Nephron (organoid): ENCODE results near the gene PLCB4.

Experiments used
- H3K27ac Mint-ChIP-seq, 3 experiments: 2 replicates each; pipeline ENCODE4 v1.8.0; 2020; ENCODE audit warnings: mixed read lengths in 3 of 3, mild to moderate bottlenecking in 2 of 3, moderate library complexity in 1 of 3
- H3K27me3 Mint-ChIP-seq: 2 replicates; pipeline ENCODE4 v1.8.0; 2021; ENCODE audit warnings: low read depth, mild to moderate bottlenecking, moderate library complexity, mixed read lengths
- H3K36me3 Mint-ChIP-seq: 2 replicates; pipeline ENCODE4 v1.8.0; 2020; ENCODE audit warnings: low read depth, mixed read lengths
- H3K4me1 Mint-ChIP-seq: 2 replicates; pipeline ENCODE4 v1.8.0; 2020; ENCODE audit warnings: mixed read lengths
- H3K4me3 Mint-ChIP-seq, 3 experiments: 2 replicates each; pipeline ENCODE4 v1.8.0; 2020; ENCODE audit warnings: mild to moderate bottlenecking in 3 of 3, mixed read lengths in 3 of 3, moderate library complexity in 2 of 3
- H3K9me3 Mint-ChIP-seq: 2 replicates; pipeline ENCODE4 v1.8.0; 2020; ENCODE audit warnings: mixed read lengths
- CTCF ChIP-seq, 3 experiments: fragments of 200-600 bp; sonication (generic); IDR thresholded peaks; one replicate each; pipeline ENCODE4 v1.5.0; 2021; ENCODE audit warnings: antibody characterized with exemption in 3 of 3; ENCODE audit not compliant: unreplicated experiment in 3 of 3

PLCB4 gene

GRCh38 chr20:9409352-9409751, 340.5 kb downstream of the PLCB4 start:
- no peak for TF ChIP-seq CTCF (IDR thresholded peaks at IDR 0.05; ENCODE audit: unreplicated experiment in 3 of 3)
- Mint-ChIP-seq H3K27me3 (no peaks in the 10 kb centered on the region), H3K4me1 (peaks cover 11% of the 10 kb centered on the region), H3K36me3 (peaks cover 30% of the 10 kb centered on the region), H3K9me3 (no peaks in the 10 kb centered on the region), H3K4me3 (no peak overlapping the region), H3K27ac (peak overlapping the region in 1 of 3 experiments; percentile 51)

- TF ChIP-seq CTCF (IDR thresholded peaks at IDR 0.05; ENCODE audit: unreplicated experiment in 3 of 3): no peak
- H3K27ac Mint-ChIP-seq: no peak overlapping the region
- no peaks in the 10 kb centered on the region for H3K9me3 Mint-ChIP-seq
Observed at GRCh38 chr20:9409981-9410380, 341.1 kb downstream of the PLCB4 start.

DNA sequence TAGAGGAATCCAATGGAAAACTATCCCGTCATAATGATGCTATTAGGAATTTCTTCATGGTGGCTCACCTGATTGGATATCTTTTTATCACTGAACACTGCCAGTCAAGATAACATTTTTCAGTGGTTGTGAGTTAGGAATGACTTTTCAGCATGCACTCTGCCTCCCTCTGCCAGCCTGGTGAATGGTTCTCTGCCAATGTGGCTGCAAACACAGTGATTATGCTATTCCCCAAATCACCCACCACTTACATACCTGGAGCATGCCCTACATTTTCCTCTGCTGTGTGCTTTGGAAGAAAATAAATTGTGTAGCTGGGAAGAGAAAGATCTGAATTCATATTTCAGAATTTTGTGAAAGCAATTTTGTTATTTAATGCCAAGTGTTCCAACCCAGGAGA, 342.9 kb downstream of the PLCB4 start:
- no peaks in the 10 kb centered on the region for H3K9me3 Mint-ChIP-seq
- peaks cover 11% of the 10 kb centered on the region for H3K4me1 Mint-ChIP-seq
- no peak overlapping the region for H3K4me3 Mint-ChIP-seq
- no peaks in the 10 kb centered on the region for H3K27me3 Mint-ChIP-seq
- peaks cover 42% of the 10 kb centered on the region for H3K36me3 Mint-ChIP-seq
- no peak for TF ChIP-seq CTCF (IDR thresholded peaks at IDR 0.05; ENCODE audit: unreplicated experiment in 3 of 3)
- no peak overlapping the region for H3K27ac Mint-ChIP-seq

More at GRCh38 chr20:9409981-9410380, 341.1 kb downstream of the PLCB4 start:
- H3K4me1 Mint-ChIP-seq: peaks cover 11% of the 10 kb centered on the region
- H3K4me3 Mint-ChIP-seq: no peak overlapping the region
- H3K36me3 Mint-ChIP-seq: peaks cover 33% of the 10 kb centered on the region
- no peaks in the 10 kb centered on the region for H3K27me3 Mint-ChIP-seq

GRCh38 chr20:9412309-9412708, 343.4 kb downstream of the PLCB4 start:
- Mint-ChIP-seq H3K27ac (no peak overlapping the region), H3K4me1 (peaks cover 11% of the 10 kb centered on the region), H3K4me3 (no peak overlapping the region), H3K9me3 (no peaks in the 10 kb centered on the region), H3K36me3 (peaks cover 42% of the 10 kb centered on the region), H3K27me3 (no peaks in the 10 kb centered on the region)
- TF ChIP-seq CTCF (IDR thresholded peaks at IDR 0.05; ENCODE audit: unreplicated experiment in 3 of 3): no peak

DNA sequence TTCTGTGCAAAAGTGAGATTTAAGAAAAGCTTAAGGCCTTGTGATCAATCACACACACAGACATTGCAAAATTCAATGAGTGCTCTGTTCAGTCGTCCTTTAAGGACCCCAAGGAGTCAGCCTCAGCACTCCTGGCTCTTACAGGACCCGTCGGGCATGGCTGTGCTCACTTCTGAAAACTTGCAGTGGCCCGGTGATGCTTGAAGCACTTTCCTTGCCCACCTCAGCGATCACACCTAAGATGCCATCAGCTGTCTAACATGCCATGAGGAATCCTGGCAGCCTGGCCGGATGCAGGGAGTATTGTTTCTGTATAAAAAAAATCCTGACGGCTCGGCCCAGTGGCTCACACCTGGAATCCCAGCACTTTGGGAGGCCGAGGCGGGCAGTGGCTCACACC, 344.1 kb downstream of the PLCB4 start:
- Mint-ChIP-seq H3K4me1 (peaks cover 11% of the 10 kb centered on the region), H3K27ac (no peak overlapping the region), H3K36me3 (peaks cover 43% of the 10 kb centered on the region), H3K4me3 (no peak overlapping the region), H3K9me3 (no peaks in the 10 kb centered on the region), H3K27me3 (no peaks in the 10 kb centered on the region)
- no peak for TF ChIP-seq CTCF (IDR thresholded peaks at IDR 0.05; ENCODE audit: unreplicated experiment in 3 of 3)

DNA sequence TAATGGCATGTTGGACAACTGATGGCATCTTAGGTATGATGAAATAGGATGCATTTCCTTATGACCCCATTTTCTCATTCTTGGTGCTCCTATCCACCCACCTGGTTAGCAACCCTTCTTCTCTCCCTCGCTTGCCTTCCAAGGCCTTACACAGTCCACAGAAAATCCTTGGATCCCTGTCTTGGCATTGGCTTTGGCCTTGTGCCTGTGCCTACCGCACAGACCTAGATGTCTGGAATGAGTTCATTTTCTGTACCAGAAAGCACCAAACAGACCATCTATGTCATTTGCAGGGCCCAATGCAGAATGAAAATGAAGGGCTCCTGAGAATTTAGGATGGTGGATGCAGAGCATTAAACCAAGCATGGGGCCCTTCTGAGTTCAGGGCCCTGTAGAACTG, 346.5 kb downstream of the PLCB4 start:
- no peaks in the 10 kb centered on the region for H3K9me3 Mint-ChIP-seq
- no peak overlapping the region for H3K4me3 Mint-ChIP-seq
- no peaks in the 10 kb centered on the region for H3K27me3 Mint-ChIP-seq

More for the DNA sequence above, 346.5 kb downstream of the PLCB4 start:
- H3K36me3 Mint-ChIP-seq: peaks cover 32% of the 10 kb centered on the region
- H3K27ac Mint-ChIP-seq: no peak overlapping the region
- H3K4me1 Mint-ChIP-seq: no peaks in the 10 kb centered on the region
- TF ChIP-seq CTCF (IDR thresholded peaks at IDR 0.05; ENCODE audit: unreplicated experiment in 3 of 3): no peak
